T-helper 1 cell treated with Interleukin-12 subunit alpha and Interleukin-12 subunit beta and Interleukin-4 antibody, amounts not matched to agents 30 μg/mL and 1 μg/mL, for 36 hours (primary cell): ENCODE data around the gene USP11.
A peak's percentile ranks its signal among the peaks of the same experiment; 100 is the strongest.

ENCODE experiments used
- H3K27ac Mint-ChIP-seq: one replicate; pipeline ENCODE4 v1.8.0; 2021; ENCODE audit warnings: mild to moderate bottlenecking, mixed read lengths
- H3K27me3 Mint-ChIP-seq: one replicate; pipeline ENCODE4 v1.8.0; 2021; ENCODE audit warnings: low read depth, mixed read lengths
- H3K36me3 Mint-ChIP-seq: one replicate; pipeline ENCODE4 v1.8.0; 2021; ENCODE audit warnings: low read depth, mixed read lengths
- H3K4me1 Mint-ChIP-seq: one replicate; pipeline ENCODE4 v1.8.0; 2021; ENCODE audit warnings: low read depth, mixed read lengths
- H3K4me3 Mint-ChIP-seq: one replicate; pipeline ENCODE4 v1.8.0; 2021; ENCODE audit warnings: mild to moderate bottlenecking, moderate library complexity, mixed read lengths
- H3K9me3 Mint-ChIP-seq: one replicate; pipeline ENCODE4 v1.8.0; 2021; ENCODE audit warnings: mixed read lengths

The USP11 gene

GRCh38 chrX:47232803-47233332 lies at the start of gene USP11:
TSS of gene USP11 (plus strand) at chrX:47233009. CDS start at chrX:47233044, 35 bp downstream.
- Mint-ChIP-seq H3K9me3 (no peaks in the 10 kb centered on the region), H3K27ac (peak within 1 kb of the TSS; percentile 100), H3K4me1 (peaks cover 9% of the 10 kb centered on the region), H3K27me3 (no peaks in the 10 kb centered on the region), H3K36me3 (peaks cover 19% of the 10 kb centered on the region), H3K4me3 (peak within 1 kb of the TSS; percentile 96)

GRCh38 chrX:47184486-47184885 lies 48.3 kb upstream of the USP11 start:
- no peak overlapping the region for H3K4me3 Mint-ChIP-seq
- no peaks in the 10 kb centered on the region for H3K9me3 Mint-ChIP-seq
- no peaks in the 10 kb centered on the region for H3K27me3 Mint-ChIP-seq
- no peak overlapping the region for H3K27ac Mint-ChIP-seq
- no peaks in the 10 kb centered on the region for H3K4me1 Mint-ChIP-seq
- H3K36me3 Mint-ChIP-seq = peaks cover 10% of the 10 kb centered on the region

GRCh38 chrX:47185241-47185640 lies 47.6 kb upstream of the USP11 start:
- no peaks in the 10 kb centered on the region for H3K27me3 Mint-ChIP-seq
- H3K27ac Mint-ChIP-seq = no peak overlapping the region
- no peak overlapping the region for H3K4me3 Mint-ChIP-seq
- H3K36me3 Mint-ChIP-seq = peaks cover 10% of the 10 kb centered on the region
- no peaks in the 10 kb centered on the region for H3K4me1 Mint-ChIP-seq
- H3K9me3 Mint-ChIP-seq = no peaks in the 10 kb centered on the region

- Mint-ChIP-seq H3K27ac (no peak overlapping the region), H3K4me1 (peaks cover 6% of the 10 kb centered on the region), H3K36me3 (peaks cover 10% of the 10 kb centered on the region)
These were observed 46.6 kb upstream of the USP11 start for GRCh38 chrX:47186096-47186740.

GRCh38 chrX:47187106-47187677 lies 45.6 kb upstream of the USP11 start:
- Mint-ChIP-seq H3K27ac (peak overlapping the region; percentile 15), H3K36me3 (peaks cover 10% of the 10 kb centered on the region), H3K4me3 (no peak overlapping the region), H3K27me3 (no peaks in the 10 kb centered on the region), H3K9me3 (no peaks in the 10 kb centered on the region), H3K4me1 (peaks cover 10% of the 10 kb centered on the region)

More at GRCh38 chrX:47186096-47186740, 46.6 kb upstream of the USP11 start:
- Mint-ChIP-seq H3K4me3 (no peak overlapping the region), H3K27me3 (no peaks in the 10 kb centered on the region), H3K9me3 (no peaks in the 10 kb centered on the region)

GRCh38 chrX:47189906-47190305 lies 42.9 kb upstream of the USP11 start:
- no peak overlapping the region for H3K27ac Mint-ChIP-seq
- H3K27me3 Mint-ChIP-seq = no peaks in the 10 kb centered on the region
- H3K4me3 Mint-ChIP-seq = no peak overlapping the region
- H3K4me1 Mint-ChIP-seq = peaks cover 26% of the 10 kb centered on the region
- peaks cover 6% of the 10 kb centered on the region for H3K36me3 Mint-ChIP-seq
- H3K9me3 Mint-ChIP-seq = no peaks in the 10 kb centered on the region

GRCh38 chrX:47190445-47191269 lies 42.2 kb upstream of the USP11 start:
- no peaks in the 10 kb centered on the region for H3K9me3 Mint-ChIP-seq
- H3K4me1 Mint-ChIP-seq = peaks cover 30% of the 10 kb centered on the region
- H3K4me3 Mint-ChIP-seq = peak overlapping the region; percentile 94
- H3K36me3 Mint-ChIP-seq = peaks cover 7% of the 10 kb centered on the region
- H3K27ac Mint-ChIP-seq = peak overlapping the region; percentile 95
- no peaks in the 10 kb centered on the region for H3K27me3 Mint-ChIP-seq

- Mint-ChIP-seq H3K27me3 (no peaks in the 10 kb centered on the region), H3K36me3 (peaks cover 6% of the 10 kb centered on the region), H3K4me3 (peak overlapping the region; percentile 94), H3K27ac (peak overlapping the region; percentile 95), H3K9me3 (no peaks in the 10 kb centered on the region), H3K4me1 (peaks cover 37% of the 10 kb centered on the region)
These were observed 41.5 kb upstream of the USP11 start for GRCh38 chrX:47191331-47191730.

- H3K27me3 Mint-ChIP-seq = no peaks in the 10 kb centered on the region
- peak overlapping the region; percentile 95 for H3K27ac Mint-ChIP-seq
- H3K36me3 Mint-ChIP-seq = peaks cover 6% of the 10 kb centered on the region
- peak overlapping the region; percentile 94 for H3K4me3 Mint-ChIP-seq
- no peaks in the 10 kb centered on the region for H3K9me3 Mint-ChIP-seq
- peaks cover 43% of the 10 kb centered on the region for H3K4me1 Mint-ChIP-seq
These were observed 40.9 kb upstream of the USP11 start for GRCh38 chrX:47191806-47192401.

- Mint-ChIP-seq H3K36me3 (peaks cover 6% of the 10 kb centered on the region), H3K27ac (peak within 1 kb of the TSS; percentile 98)
These were observed 39.2 kb upstream of the USP11 start, which contains the start of gene UBA1 for GRCh38 chrX:47193475-47194193. TSS of gene UBA1 (plus strand) at chrX:47193829. CDS start at chrX:47198803, 4,974 bp downstream.

GRCh38 chrX:47194194-47194787 lies 38.5 kb upstream of the USP11 start:
- Mint-ChIP-seq H3K36me3 (peaks cover 6% of the 10 kb centered on the region), H3K4me1 (peaks cover 47% of the 10 kb centered on the region), H3K27ac (peak overlapping the region; percentile 98), H3K4me3 (peak overlapping the region; percentile 95), H3K9me3 (no peaks in the 10 kb centered on the region), H3K27me3 (no peaks in the 10 kb centered on the region)

More at GRCh38 chrX:47193475-47194193, 39.2 kb upstream of the USP11 start, which contains the start of gene UBA1:
- Mint-ChIP-seq H3K4me1 (peaks cover 47% of the 10 kb centered on the region), H3K27me3 (no peaks in the 10 kb centered on the region), H3K9me3 (no peaks in the 10 kb centered on the region), H3K4me3 (peak within 1 kb of the TSS; percentile 95)

- Mint-ChIP-seq H3K4me3 (peak overlapping the region; percentile 69), H3K27ac (peak overlapping the region; percentile 49), H3K9me3 (no peaks in the 10 kb centered on the region), H3K27me3 (no peaks in the 10 kb centered on the region), H3K4me1 (peaks cover 41% of the 10 kb centered on the region), H3K36me3 (peaks cover 13% of the 10 kb centered on the region)
These were observed 36.7 kb upstream of the USP11 start for GRCh38 chrX:47196098-47196497.

GRCh38 chrX:47197526-47197925 lies 35.3 kb upstream of the USP11 start:
- peaks cover 36% of the 10 kb centered on the region for H3K4me1 Mint-ChIP-seq
- H3K27me3 Mint-ChIP-seq = no peaks in the 10 kb centered on the region
- H3K4me3 Mint-ChIP-seq = no peak overlapping the region
- H3K27ac Mint-ChIP-seq = no peak overlapping the region
- peaks cover 26% of the 10 kb centered on the region for H3K36me3 Mint-ChIP-seq
- H3K9me3 Mint-ChIP-seq = no peaks in the 10 kb centered on the region
